SHP77 (cell line): ENCODE results near the gene NIT2.
A peak's percentile ranks its signal among the peaks of the same experiment; 100 is the strongest.

Experiments used
- DNase-seq, 2 experiments: peaks; one replicate each; lab custom pipeline; 2025; lab: John Stamatoyannopoulos, UW

Gene NIT2

DNA sequence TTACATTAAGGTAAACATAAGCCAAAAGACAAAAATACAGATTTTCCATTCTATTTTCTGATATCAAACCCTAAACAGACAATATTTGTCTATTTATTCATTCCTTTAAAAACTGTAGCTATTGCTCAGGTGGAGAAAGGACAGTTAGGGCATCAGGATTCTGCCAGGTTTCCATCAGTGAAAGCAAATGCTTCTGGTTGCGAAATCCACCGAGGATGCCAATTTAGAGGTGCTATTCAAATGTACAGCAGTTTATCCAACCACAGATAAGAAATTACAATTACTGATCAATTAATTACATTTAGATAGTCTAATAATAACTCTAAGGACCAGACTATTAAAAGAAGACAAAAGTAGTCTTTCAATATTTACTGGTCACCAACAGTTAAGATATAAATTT is 62.4 kb downstream of the NIT2 start:
- no peak for DNase-seq

DNA sequence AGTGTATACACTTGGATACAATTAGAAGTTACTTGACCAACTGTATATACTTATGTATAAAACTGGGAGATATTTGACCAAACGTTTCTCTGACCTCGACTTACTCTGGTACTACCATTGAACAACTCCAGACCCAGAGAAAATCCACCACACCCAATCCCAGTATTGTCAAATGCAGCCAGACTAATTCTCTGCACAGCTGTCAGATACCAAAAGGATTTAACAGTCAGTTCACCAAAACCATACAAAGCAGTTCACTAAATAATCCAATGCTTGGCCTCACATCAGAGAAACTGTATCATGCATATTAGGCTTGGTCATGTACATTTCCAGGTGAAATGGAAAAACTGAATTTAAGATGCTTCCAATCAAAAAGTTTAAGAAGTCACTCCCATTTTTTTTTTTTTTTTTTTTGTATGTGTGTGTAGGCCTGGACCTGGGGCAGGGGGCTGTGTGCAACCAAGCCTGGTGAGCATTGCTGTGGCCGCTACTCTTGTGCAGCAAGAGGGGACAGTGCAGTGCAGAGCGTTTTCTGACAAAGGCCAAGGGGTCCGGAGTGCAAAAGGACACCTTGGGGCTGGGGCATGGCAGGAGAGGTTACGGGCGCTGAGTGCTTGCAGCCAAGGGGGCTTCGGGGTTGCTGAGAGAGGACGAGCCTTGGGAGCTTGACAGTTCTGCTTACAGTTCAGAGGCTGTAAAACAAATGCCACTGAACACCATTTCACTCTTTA is 64.9 kb downstream of the NIT2 start:
- no peak for DNase-seq

DNA sequence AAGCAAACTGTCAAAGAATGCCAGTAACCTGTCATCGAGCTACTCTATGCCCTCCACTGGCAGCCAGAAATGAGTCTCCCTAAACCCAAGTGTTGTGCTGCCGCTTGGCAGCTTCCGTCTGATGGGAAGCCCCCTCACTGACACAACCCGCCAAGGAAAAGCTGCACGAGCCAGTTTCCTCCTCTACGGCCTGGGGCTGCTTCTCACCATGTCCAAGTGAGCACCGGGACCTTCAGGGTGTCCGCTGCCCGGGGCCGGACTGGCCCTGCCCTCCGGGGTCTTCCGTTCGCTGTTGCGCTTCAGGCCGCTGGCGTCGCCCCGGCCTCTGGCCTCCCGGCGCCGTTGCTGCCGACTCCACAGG is 65.8 kb downstream of the NIT2 start:
- DNase-seq = no peak

DNA sequence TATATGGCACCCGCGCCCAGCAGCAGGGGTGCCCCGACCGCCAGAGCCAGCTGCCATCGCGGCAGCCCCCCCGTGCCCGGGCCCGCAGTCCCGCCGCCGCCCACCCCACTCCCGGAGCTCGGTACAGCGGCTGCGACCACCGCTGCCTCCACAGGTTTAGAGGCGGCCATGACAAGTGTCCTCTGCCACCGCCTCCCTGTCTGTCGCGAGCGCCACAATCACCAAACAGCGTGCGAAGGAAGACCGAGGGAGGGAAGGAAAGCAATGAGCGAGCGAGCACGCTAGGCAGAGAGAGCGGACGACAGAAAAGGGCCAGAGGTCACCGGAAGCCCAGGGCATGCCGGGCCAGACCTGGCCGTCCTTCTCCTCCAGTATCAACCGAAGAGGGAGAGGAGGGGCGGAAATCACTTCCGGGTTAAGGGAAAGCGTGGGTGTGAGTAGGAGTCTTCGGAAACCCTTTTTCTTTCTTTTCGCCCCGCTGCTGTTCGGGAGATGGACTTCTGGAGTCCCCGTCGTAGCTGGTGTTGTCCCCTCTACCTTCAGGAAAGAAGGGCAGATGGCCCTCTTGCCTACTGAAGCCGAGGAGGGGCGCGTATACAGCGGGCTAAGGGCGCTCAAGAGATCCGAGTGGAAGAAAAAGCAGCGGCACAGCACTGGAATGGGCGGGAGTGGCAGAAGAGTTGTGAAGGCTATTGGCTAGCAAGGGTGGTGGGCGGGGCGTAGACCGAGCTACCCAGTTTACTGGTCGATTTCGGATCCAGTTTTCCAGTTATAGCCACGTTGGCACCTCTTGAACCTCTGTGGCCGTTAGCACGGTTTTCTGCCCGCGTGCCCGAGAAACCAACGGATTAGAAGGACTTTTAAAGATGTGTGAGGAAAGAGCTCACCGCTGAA is 66.5 kb downstream of the NIT2 start, which contains the start of the genes LNP1 and TOMM70:
Gene LNP1 (plus strand): TSS at position 760 of the 894 bp plus-strand sequence. CDS start 28,191 bp downstream, outside the sequence.
Gene TOMM70 (minus strand): TSS at position 310 of the 894 bp plus-strand sequence. CDS start 140 bp downstream, at position 170.
- peak; percentile 96 to 98 for DNase-seq

DNA sequence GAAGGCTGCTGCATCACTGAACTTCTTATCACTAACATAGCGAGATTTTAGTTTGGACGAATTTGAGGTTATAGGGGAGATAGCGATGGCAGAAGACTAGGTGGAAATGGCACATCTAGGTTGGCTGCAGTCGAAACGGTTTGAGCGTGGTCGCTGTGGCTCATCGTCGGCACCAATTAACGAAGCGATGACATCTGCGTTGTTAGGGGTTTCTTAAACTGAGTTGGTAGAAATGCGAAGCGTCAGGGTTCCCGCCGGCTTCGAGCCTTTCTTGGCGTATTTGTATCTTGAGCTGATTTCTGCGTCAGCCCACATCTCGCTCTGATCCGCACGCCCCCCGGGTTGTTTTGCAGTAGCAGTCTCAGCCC is 67.1 kb downstream of the NIT2 start:
- DNase-seq = peak; percentile 30 to 64

DNA sequence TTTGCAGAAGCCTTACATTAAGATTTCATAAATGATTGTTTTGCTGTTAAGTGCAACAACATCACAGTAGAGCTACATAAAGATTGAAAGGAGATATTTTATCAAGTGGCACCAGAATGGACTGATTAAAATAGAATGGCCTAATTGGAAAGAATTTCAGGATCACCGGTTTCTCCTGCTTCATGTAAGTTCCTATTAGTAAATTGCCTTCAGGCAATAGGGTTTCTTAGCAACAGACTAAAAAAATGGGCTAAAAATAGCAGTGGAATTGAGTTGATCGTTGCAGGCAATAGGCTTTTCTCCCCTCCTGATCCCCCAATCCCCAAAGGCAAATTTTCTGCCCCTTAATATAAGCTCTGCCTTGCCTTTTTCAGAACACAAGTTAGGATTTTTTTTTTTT is 67.7 kb downstream of the NIT2 start:
- peak in 1 of 2 experiments; percentile 15 for DNase-seq

DNA sequence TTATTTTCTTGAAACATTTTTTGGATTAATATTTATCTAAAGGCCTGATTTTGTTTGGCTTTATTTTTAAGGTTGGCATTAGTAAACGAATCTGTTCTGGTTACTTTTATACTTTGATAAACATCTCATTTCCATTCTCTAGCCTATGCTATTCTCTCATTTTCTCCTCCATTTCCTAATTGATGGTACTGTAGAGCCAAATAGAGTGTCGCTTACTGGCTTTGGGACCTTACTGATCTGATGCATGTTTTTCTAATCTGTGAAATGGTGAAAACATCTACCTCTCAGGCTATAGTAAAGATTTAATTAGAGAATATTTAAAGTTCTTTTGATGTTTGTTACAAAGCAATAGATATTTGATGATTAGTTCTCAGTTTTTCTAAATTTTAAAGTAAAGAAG is 68.3 kb downstream of the NIT2 start:
- no peak for DNase-seq

DNA sequence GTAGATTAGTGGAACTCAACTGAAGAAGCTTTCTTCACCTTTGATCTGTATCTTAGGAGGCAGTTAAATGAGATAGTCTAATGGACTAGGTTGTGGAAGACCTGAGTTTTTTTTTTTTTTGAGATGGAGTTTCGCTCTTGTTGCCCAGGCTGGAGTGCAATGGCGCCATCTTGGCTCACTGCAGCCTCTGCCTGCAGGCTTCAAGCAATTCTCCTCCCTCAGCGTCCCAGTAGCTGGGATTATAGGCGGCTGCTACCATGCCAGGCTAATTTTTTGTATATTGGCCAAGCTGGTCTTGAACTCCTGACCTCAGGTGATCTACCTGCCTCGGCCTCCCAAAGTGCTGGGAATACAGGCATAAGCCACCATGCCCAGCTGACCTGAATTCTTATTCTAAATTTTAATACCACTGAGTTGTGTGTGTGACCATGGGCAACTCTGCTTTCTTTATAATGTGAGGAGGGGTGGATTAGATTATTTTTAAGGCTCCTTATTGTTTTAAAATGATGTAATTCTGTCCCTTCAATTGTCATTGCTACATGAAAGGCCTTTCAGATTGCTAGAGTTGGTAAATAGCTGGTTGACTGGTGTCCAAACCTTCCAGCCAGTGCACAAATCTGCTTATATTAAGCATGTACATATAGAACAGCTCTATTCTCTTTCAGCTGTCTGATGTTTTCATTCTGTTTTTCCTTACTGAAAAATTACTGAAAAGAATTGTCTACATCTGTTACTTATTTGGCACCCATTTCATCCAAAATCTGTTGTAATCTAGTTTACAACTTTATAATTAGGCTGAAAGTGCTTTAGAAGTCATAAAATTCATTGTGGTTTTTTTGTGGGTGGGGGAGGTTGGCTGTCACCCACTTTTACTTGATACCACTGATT is 69.0 kb downstream of the NIT2 start:
- no peak for DNase-seq

DNA sequence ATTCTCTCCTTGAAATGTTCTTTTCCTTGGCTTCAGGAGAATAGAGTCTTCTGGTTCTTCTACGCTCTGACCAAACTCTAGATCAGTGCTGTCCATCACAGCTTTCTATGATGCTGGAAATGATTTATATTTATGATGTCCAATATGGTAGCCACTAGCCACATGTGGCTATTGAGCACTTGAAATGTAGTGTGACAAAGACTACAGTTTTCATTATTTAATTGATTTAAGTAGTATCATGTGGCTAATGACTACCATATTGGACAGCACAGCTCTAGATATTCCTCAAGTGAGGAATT is 69.6 kb downstream of the NIT2 start:
- DNase-seq = no peak

DNA sequence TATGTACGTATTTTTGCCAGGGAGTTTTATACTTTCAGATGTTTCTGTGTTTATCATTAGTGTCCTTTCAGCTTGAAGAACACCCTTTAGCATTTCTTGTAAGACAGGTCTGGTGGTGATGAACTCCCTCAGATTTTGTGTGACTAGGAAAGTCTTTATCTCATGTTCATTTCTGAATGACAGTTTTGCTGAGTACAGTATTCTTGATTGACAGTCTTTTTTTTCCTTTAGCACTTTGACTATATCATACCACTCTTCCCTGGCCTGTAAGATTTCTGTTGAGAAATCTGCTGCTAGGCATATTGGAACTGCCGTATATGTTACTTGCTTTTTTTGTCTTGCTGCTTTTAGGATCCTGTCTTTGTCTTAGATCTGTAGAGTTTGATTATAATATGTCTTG is 72.6 kb downstream of the NIT2 start:
- DNase-seq = no peak

DNA sequence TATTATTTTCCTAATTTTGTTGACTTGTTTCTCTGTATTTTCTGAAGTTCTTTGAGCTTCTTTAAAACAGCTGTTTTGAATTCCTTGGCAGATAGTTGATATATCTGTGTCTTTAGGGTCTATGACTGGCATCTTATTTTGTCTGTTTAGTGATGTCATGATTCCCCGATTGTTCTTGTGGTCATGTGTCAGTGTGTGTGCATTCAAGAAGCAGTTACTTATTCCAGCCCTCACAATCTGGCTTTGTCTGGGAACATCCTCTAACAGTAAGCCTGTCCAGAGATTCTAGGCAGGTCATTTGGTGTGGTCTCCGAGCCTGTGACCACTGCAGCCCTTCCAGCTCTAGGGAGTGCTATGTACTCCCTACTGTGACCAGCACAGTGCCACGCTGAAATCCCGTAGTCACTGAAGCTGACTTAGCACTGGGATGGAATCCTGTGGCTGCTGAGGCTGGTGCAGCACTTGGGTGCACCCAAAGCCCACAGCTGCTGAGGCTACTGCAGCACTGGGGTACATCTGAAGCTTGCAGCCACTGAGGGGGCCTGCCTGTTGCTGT is 73.5 kb downstream of the NIT2 start:
- no peak for DNase-seq
